HG03521 (cell line): Measurements from ENCODE around the gene UBE2I.

Experiments
- ATAC-seq: cut with Tn5 transposase; IDR thresholded peaks from one replicate; pipeline ENCODE4 v1.9.1; 2021; ENCODE audit warnings: mild to moderate bottlenecking, moderate library complexity; ENCODE audit not compliant: unreplicated experiment

UBE2I gene

DNA sequence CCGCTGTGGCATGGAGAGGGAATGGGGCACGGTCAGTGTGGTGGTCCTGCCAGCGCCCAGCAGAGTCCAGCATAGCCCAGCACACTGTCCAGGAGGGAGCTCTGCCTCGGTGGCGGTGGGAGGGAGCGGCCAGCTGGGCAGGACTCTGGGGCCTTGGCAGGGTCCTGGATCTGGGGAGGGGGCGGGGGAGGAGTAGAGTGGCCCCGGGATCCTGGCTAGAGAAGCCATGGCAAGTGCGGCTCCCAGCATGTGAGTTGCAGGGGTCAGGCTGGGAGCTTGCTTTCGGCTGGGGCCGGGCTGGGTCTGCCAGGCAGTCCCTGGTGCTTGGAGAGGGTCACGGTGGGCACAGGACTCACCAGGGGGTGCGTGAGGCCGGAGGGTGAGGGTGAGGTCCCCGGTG, 46.2 kb downstream of the UBE2I start:
- no peak for ATAC-seq

DNA sequence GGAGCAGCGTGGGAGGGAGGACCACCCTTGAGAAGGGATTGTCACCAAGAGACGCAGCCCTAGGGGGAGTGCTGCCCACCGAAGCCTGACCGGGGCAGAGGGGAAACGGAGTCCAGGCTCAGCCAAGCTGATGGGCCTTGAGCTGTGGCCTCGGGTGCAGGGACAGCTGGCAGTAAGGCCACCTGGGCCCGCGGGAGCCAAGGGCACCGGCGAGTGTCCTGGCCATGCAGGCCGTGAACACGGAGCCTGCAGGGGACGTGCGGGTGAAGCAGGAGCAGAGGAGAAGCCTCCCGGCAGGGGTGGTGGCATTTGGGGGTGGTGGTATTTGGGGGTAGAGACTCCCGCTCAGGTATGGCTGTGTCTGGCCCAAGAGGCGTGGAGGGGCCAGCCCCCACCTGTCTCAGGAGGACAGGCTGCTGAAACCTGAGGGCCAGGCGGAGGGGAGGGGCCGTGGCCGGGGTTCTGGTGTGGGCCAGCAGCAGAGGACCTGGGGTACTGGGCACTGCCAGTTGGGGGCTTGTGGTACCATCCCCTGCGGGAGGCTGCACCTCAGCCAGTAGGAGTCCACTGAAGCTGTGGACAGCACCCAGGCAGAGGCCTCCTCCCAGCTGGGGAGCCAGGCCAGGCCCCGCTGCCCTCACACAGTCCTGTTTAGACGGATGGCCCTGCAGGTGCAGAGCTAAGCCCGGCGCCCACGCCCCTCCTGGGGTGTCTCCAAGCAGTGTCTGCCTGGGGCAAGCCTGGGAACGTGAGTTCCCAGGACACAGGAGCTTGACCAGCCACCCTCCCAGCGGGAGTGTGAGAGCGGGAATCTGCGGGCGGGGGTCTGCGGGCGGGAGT, 46.8 kb downstream of the UBE2I start:
- no peak for ATAC-seq

DNA sequence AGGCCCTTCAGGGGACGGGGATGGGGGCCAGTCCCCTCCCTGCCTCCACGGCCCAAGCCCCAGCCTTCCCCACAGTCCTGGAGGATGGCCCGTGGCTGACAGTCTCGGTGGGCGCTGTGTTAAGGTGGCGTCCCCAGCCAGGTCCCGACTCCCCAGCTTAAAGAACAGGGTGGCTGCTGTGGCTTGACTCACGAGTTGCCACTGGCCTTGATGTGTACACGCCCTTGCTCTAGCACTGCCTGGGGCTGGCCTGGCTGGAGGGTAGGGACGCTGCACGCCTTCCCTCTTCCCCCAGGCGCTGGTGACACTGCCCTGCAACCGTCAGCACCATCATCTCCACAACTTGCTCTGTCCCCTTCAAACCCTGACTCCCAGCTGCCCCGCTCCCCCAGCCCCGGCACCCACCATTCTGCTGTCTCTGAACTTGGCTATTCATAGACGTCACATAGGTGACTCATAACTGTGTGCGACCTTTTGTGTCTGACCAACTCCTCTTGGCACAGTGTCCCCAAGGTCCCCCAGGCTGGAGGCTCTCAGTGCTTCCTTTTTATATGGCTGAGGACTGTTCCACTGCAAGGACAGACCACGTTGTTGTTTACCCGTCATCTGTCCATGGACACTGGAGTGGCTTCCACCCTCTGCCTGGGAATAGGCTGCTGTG, 48.6 kb downstream of the UBE2I start:
- ATAC-seq: no peak

GRCh38 chr16:1361685-1362360, 52.4 kb downstream of the UBE2I start:
- ATAC-seq: no peak

- ATAC-seq: no peak
Observed at GRCh38 chr16:1362807-1363206, 53.4 kb downstream of the UBE2I start.

DNA sequence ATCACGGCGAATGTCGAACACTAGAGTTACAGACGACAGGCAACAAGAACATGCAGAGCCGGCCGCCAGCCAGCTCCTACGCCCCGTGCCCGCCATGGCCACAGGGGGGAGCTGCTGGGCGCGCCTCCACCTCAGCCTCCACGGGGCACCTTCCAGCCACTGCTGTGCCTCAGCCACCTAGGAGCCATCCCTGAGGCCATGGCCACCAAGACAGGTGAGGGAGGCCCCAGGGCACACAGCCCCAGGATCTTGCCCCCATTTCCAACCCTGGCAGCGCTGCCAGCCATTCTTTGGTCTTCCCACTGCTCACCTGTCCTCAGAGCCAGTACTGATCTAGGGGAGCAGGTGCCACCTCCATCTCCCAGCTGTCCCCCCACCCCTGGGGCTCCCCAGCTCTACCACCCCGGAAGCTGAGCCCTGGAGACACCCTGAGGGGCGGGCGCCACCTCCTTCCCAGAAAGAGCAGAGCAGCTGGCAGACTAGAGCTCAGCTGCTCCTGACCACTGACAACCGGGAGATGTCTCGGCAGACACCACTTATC, 54.1 kb downstream of the UBE2I start:
- no peak for ATAC-seq

GRCh38 chr16:1364510-1364909, 55.1 kb downstream of the UBE2I start:
- ATAC-seq: no peak

DNA sequence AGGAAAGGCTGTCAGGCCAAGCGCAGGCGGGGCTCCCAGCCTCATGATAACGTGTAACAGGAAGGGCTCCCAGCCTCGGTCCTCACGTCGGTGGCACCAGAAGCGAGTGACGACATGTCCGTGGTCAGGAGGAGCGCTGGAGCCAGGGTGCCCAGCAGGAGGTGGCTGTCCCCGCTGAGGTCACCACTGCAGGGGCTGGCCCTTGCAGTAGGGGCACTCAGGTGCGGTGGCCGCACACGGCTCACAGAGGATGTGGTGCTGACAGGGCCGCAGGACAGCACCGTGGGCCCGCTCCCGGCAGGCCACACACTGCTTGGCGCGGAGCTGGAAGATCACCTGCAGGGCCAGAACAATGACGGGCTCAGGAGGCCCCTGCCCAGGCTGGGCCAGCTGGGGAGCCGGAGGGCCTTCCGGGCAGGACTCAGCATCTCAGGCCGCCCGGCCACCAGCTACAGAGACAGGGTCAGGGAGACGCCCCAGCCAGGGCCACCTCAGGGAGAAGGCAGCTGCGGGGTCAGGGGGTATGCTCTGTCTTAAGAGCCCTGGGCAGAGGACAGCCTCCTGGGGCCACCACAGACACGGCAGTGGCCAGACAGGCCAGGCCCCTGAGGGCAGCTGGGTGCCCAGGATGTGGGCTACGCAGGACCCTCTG, 56.8 kb downstream of the UBE2I start:
- no peak for ATAC-seq

DNA sequence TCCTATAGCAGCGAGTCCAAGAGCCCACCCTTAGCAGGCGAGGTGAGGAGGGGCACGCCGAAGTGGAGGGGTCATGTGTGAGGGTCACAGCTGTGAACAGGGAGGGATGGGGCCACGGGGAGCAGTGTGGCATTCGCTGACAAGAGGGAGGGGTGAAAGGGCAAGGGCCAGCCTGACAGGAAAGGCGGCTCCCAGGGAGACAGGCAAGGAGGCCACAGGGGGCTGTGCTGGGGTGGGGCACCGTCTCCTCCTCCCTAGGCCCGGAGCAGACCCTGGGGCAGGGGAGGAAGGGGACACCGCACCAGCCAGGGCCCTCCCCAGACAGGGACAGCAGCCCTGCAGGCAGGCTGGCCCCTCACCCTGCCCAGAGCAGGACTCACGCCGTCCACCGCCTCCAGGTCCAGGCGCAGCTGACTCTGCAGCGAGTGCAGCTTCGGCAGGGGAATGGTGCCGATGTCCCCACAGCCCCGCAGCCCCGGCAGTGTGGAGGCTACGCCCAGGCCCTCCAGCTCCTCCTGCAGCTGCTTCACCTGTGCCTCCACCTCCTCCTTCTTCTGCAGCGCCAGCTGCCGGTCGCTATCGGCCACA, 57.4 kb downstream of the UBE2I start:
- no peak for ATAC-seq

- ATAC-seq: no peak
Observed at GRCh38 chr16:1367486-1368174, 58.2 kb downstream of the UBE2I start.

- no peak for ATAC-seq
Observed at GRCh38 chr16:1371054-1371978, 61.9 kb downstream of the UBE2I start.

DNA sequence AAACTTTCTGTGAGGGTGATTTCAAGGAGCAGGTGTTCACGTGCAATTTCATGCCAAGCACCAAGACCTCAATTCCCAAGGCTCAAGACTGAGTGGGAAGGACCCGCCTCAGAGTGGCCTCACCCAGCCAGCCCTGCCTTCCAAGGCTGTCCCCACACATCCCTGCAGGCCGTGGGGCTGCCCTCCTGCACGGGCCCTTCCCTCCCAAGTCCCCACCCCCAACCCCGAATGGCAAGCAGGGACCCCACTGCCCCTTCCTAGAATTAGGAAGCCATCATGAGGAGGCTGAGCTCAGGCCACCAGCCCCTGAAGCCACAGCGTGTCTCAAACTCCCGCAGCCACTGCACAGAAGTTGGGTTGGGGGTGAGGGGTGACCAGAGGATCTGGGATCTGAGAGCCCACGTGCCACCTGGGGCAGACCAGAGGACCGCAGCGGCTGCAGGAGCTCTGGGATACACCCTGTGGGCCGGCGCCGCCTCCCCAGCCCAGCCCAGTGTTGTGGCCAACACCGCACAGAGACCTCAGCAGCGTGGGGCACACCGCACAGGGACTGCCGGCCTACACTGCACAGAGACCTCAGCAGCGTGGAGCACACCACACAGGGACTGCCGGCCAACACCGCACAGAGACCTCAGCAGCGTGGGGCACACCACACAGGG, 63.0 kb downstream of the UBE2I start:
- ATAC-seq: no peak

DNA sequence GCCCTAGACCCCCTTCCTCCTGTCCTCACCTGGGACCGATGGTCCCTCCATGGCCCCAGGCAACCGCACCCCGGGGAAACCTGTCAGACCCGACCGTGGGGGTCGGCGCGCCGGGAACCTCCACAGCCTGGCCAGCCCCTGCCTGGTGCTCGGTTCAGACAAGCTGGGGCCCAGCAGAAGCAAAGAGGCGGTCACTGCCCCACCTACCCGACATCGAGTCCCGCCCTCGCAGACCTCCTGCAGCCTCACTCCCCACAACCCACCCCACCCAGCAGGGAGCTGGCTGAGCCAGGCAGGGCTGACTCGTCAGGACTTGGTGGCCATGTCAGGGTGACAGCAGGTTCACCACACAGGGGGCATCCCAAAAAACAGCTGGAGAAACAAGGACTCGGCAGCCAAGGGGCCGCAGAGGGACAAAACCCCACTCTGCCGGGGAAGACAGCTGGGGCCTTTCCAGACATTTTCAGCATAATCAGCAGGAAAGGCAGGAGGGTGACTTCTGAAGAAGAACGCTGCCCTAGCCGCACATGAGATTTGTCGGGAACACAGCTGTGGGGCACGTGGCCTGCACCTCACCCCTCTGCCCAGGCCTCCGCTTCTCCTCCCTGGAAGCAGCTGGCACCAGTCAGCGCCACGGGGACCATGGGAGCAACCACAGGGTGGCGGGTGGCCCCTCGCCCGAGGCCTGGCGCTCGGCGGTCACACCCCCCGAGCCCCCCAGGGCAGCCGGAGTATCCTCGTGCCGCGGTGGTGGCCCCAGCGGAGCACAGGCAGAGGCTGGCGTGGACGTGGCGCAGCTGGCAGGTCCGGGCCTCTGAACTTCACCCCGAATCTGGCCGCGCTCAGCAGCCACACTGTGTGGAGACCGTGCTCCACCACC, 65.2 kb downstream of the UBE2I start:
- ATAC-seq: no peak

- ATAC-seq: no peak
Observed at GRCh38 chr16:1375298-1375640, 65.8 kb downstream of the UBE2I start.

- ATAC-seq: no peak
Observed at GRCh38 chr16:1375741-1376410, 66.4 kb downstream of the UBE2I start.
